ENCODE data around the gene ADAMTS14. TPM values are rescaled to one million over a fixed set of nuclear protein-coding genes. Genes with fewer than 3 reads are reported as not detected.

ADAMTS14 gene
- polyA plus RNA-seq, 3 donors = 0.05 TPM; not detected in 2

DNA sequence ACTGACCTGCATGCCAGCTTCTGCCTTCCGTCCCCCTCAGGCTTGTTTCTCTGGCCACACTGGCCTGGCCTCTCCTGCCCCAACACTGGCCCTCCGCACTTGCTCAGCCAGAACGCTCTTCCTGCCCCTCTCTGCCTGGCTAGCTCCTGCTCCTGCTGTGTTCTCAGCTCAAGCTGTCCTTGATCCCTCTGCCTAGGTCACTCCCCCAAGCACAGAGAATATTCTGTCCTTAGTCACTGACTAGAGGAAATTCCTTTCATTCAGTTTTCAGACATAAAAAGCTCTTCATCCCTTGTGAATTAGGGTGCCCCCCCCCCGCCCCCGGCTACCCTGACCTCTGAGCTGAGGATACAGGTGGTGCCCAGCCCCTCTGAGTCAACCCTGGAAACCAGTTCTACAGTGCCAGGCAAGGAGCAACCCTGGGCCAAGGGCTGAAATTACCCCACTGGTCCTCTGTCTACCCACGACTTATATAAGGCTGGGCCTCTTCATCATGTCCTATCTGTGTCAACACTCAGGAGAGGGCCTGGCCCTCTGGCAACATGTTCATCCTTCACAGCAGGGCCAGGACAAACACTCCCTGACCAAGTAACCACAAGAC, 136.8 kb downstream of the ADAMTS14 start:
- Histone ChIP-seq H3K36me3 (replicated peaks in 1 of 2; ENCODE audit: control insufficient read depth in 1 of 2, insufficient read depth in 2 of 2, low read length in 2 of 2) (no peaks in the 10 kb centered on the region), H3K27me3 (ENCODE audit: control insufficient read depth in 2 of 2, insufficient read depth in 2 of 2, low read length in 2 of 2) (no peaks in the 10 kb centered on the region), H3K27ac (ENCODE audit: low read depth in 1 of 2, low read length in 2 of 2) (no peak overlapping the region), H4K20me1 (ENCODE audit: insufficient read depth, low read length) (no peaks in the 10 kb centered on the region), H3K9me3 (replicated peaks in 1 of 2; ENCODE audit: control insufficient read depth in 1 of 2, insufficient read depth in 1 of 2, low read length in 2 of 2) (no peaks in the 10 kb centered on the region), H3K9ac (ENCODE audit: insufficient read depth, low read length, poor library complexity, severe bottlenecking) (no peak overlapping the region), H2AFZ (ENCODE audit: insufficient read depth, low read depth, low read length, poor library complexity, severe bottlenecking) (no peak overlapping the region), H3K79me2 (ENCODE audit: insufficient read depth, low read length) (no peaks in the 10 kb centered on the region), H3K4me3 (replicated peaks in 1 of 3; ENCODE audit: low read depth in 2 of 3, low read length in 3 of 3) (no peak overlapping the region), H3K4me1 (ENCODE audit: control insufficient read depth in 1 of 2, insufficient read depth in 2 of 2, low read length in 2 of 2) (no peaks in the 10 kb centered on the region), H3K4me2 (replicated peaks; ENCODE audit: extremely low read depth, low read length, poor library complexity, severe bottlenecking) (no peak overlapping the region)
- Mint-ChIP-seq H3K27ac (no peak overlapping the region), H3K9me3 (no peaks in the 10 kb centered on the region), H3K4me3 (peak overlapping the region in 1 of 2 donors; percentile 33), H3K36me3 (no peaks in the 10 kb centered on the region), H3K27me3 (ENCODE audit: low read depth in 3 of 3) (peaks cover 2 to 6% (median 2%) of the 10 kb centered on the region in 3 donors), H3K4me1 (no peaks in the 10 kb centered on the region)
- WGBS (ENCODE audit: insufficient coverage) = 98% methylated on average over 4 of the region's 6 CpGs
- TF ChIP-seq, protein P1, sequence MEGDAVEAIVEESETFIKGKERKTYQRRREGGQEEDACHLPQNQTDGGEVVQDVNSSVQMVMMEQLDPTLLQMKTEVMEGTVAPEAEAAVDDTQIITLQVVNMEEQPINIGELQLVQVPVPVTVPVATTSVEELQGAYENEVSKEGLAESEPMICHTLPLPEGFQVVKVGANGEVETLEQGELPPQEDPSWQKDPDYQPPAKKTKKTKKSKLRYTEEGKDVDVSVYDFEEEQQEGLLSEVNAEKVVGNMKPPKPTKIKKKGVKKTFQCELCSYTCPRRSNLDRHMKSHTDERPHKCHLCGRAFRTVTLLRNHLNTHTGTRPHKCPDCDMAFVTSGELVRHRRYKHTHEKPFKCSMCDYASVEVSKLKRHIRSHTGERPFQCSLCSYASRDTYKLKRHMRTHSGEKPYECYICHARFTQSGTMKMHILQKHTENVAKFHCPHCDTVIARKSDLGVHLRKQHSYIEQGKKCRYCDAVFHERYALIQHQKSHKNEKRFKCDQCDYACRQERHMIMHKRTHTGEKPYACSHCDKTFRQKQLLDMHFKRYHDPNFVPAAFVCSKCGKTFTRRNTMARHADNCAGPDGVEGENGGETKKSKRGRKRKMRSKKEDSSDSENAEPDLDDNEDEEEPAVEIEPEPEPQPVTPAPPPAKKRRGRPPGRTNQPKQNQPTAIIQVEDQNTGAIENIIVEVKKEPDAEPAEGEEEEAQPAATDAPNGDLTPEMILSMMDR (IDR thresholded peaks at IDR 0.05) = no peak
- intact Hi-C loops (cut with micrococcal nuclease) = no loop called here
- DNase-seq = no peak

DNA sequence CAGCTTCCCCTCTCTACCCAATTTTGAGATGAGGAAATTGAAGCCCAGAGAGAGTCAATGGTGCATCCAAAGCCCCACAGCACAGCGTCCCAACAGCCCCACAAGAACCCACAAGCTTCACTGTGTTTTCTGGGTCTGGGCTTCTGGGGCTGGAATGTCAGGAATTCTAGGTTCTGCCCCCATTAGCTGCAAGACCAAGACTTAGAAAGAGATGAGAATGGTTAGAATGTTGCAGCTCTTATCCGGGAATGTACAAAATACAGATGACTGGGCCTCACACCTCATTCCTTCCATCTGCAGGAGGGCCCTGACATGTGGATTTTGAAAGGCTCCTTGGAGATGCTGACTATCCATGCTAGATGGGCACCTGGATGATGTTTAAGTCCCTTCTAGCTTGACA, 137.4 kb downstream of the ADAMTS14 start:
- Histone ChIP-seq H3K27ac (ENCODE audit: low read depth in 1 of 2, low read length in 2 of 2) (no peak overlapping the region), H4K20me1 (ENCODE audit: insufficient read depth, low read length) (no peaks in the 10 kb centered on the region), H3K36me3 (replicated peaks in 1 of 2; ENCODE audit: control insufficient read depth in 1 of 2, insufficient read depth in 2 of 2, low read length in 2 of 2) (no peaks in the 10 kb centered on the region), H3K9ac (ENCODE audit: insufficient read depth, low read length, poor library complexity, severe bottlenecking) (no peak overlapping the region), H3K79me2 (ENCODE audit: insufficient read depth, low read length) (no peaks in the 10 kb centered on the region), H3K4me2 (replicated peaks; ENCODE audit: extremely low read depth, low read length, poor library complexity, severe bottlenecking) (no peak overlapping the region), H3K4me3 (replicated peaks in 1 of 3; ENCODE audit: low read depth in 2 of 3, low read length in 3 of 3) (no peak overlapping the region), H3K9me3 (replicated peaks in 1 of 2; ENCODE audit: control insufficient read depth in 1 of 2, insufficient read depth in 1 of 2, low read length in 2 of 2) (no peaks in the 10 kb centered on the region), H2AFZ (ENCODE audit: insufficient read depth, low read depth, low read length, poor library complexity, severe bottlenecking) (no peak overlapping the region), H3K27me3 (ENCODE audit: control insufficient read depth in 2 of 2, insufficient read depth in 2 of 2, low read length in 2 of 2) (no peaks in the 10 kb centered on the region), H3K4me1 (ENCODE audit: control insufficient read depth in 1 of 2, insufficient read depth in 2 of 2, low read length in 2 of 2) (no peaks in the 10 kb centered on the region)
- H3K4me1 Mint-ChIP-seq = no peaks in the 10 kb centered on the region
- intact Hi-C loops (cut with micrococcal nuclease) = no loop called here
- no peaks in the 10 kb centered on the region for H3K9me3 Mint-ChIP-seq
- no peaks in the 10 kb centered on the region for H3K36me3 Mint-ChIP-seq
- no peak overlapping the region for H3K27ac Mint-ChIP-seq
- no CpG with 5 or more reads among the region's 2 CpGs for WGBS (ENCODE audit: insufficient coverage)
- H3K4me3 Mint-ChIP-seq = no peak overlapping the region
- no peak for DNase-seq
- TF ChIP-seq, protein P1 (IDR thresholded peaks at IDR 0.05) = no peak
- peaks cover 2 to 6% (median 2%) of the 10 kb centered on the region in 3 donors for H3K27me3 Mint-ChIP-seq (ENCODE audit: low read depth in 3 of 3)
